SJCRH30 (cell line): ENCODE measurements around the gene FGF9. TPM values are rescaled to one million over a fixed set of nuclear protein-coding genes. Genes with fewer than 3 reads are reported as not detected.

Experiments used
- DNase-seq, 2 experiments: peaks; one replicate each; pipeline ENCODE4 v3.0.0-alpha.2; 2015 to 2020
- H3K27ac ChIP-seq: fragments of 250-450 bp; sonication (Bioruptor Pico); 2 replicates; pipeline ENCODE4 v1.5.1; 2020; ENCODE audit warnings: mild to moderate bottlenecking, moderate library complexity
- H3K27me3 ChIP-seq: fragments of 250-450 bp; sonication (Bioruptor Pico); 2 replicates; pipeline ENCODE4 v1.5.1; 2020; ENCODE audit warnings: mild to moderate bottlenecking, moderate library complexity
- H3K36me3 ChIP-seq: fragments of 250-450 bp; sonication (Bioruptor Pico); 2 replicates; pipeline ENCODE4 v1.5.1; 2020; ENCODE audit warnings: mild to moderate bottlenecking, moderate library complexity
- H3K4me1 ChIP-seq: fragments of 250-450 bp; sonication (Bioruptor Pico); 2 replicates; pipeline ENCODE4 v1.5.1; 2020; ENCODE audit warnings: mild to moderate bottlenecking, moderate library complexity
- H3K4me3 ChIP-seq: fragments of 250-450 bp; sonication (Bioruptor Pico); 2 replicates; pipeline ENCODE4 v1.5.1; 2020; ENCODE audit warnings: mild to moderate bottlenecking, moderate library complexity
- H3K9me3 ChIP-seq: fragments of 250-450 bp; sonication (Bioruptor Pico); replicated peaks from 2 replicates; pipeline ENCODE4 v1.5.1; 2020; ENCODE audit warnings: mild to moderate bottlenecking, moderate library complexity
- total RNA-seq: library from RNA; depleted of rRNA; stranded (reverse); fragments of >200 nt; shearing (Covaris generic); gene quantifications from 2 replicates; pipeline ENCODE4 v1.2.3, GENCODE V29; 2014; rRNA removed

The FGF9 gene
- total RNA-seq, result 0.04 and 0.13 TPM in 2 replicates

DNA sequence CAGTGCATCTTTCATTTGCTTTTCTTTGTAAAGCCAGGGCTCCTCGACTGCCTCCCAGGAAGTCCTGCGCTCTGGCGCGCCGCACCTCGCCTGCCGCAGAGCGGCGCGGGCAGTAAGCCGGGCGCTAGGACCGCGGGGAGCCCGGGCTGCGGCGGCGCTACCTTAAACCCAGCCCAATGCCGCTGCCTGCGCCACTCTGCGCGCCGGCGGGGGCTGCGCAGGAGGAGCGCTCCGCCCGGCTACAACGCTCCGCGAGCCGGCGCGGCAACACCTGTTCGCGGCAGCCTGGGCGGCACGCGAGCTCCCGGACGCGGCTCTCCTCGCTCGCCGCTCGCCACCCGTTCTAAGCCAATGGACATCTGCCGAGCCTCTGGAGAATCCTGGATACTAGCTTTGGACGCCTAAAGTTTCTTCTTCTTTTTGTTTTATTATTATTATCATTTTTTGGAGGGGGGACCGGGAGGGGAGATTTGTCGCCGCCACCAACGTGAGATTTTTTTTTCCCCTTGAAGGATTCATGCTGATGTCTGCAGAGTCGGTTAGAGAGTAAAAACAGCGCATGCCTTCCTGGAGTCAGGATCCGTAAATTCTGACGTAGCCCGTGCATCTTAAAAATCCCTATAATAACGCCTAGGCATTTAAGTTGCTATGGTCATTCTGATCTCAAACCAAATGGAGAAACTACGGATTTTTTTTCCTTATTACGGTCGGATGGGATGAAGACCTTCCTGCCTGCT lies at the start of gene FGF9:
Gene FGF9 (plus strand): TSS at position 191 of the 737 bp plus-strand sequence. CDS start 840 bp downstream, outside the sequence.
- peak within 1 kb of the TSS; percentile 27 for H3K27ac ChIP-seq
- no peaks in the 10 kb centered on the region for H3K4me1 ChIP-seq
- peak; percentile 73 to 87 for DNase-seq
- peaks cover 26% of the 10 kb centered on the region for H3K27me3 ChIP-seq
- peak within 1 kb of the TSS; percentile 61 for H3K4me3 ChIP-seq
- no peaks in the 10 kb centered on the region for H3K36me3 ChIP-seq
- no peaks in the 10 kb centered on the region for H3K9me3 ChIP-seq

DNA sequence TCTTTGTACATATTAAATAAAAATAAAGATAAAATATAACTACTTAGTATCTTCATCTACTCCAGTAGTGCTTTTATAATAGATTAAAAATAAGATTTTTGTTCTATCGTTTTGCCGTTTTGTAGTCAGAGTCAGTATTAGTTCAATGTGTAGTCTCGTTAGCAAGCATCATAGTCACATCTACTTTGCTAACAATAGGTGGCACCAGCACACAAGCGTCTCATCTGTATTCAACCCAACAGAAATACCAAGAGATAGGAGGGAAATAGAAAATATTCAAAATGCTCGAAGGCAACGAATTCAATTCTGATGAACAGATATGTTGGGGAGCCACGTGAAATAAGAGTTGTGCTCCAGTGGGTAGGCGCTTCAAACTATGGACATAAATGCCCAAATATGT lies 45.5 kb upstream of the FGF9 start:
- Histone ChIP-seq H3K27ac (no peak overlapping the region), H3K4me3 (no peak overlapping the region), H3K27me3 (no peaks in the 10 kb centered on the region), H3K9me3 (no peaks in the 10 kb centered on the region), H3K4me1 (no peaks in the 10 kb centered on the region), H3K36me3 (no peaks in the 10 kb centered on the region)
- DNase-seq, result peak in 1 of 2 experiments; percentile 61

DNA sequence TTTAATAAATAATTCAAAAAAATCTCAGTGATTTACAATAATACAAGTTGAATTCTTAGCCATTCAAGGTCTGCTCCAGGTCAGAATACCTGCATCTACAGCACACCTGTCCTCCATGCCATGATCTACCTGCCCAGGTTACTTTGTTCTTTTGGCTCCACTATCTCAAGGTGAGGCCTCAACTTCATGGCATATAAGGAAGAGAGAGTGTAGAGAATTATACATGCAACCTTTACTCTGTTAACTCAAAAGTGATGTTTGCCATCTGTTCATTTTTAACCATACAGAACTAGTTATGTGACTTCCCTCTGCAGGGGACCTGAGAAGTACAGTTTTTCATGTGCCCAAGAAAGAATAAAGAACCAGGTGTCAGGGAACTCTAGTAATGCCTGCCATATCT lies 38.7 kb upstream of the FGF9 start:
- Histone ChIP-seq H3K9me3 (peaks cover 10% of the 10 kb centered on the region), H3K4me1 (no peaks in the 10 kb centered on the region), H3K4me3 (no peak overlapping the region), H3K36me3 (no peaks in the 10 kb centered on the region), H3K27ac (no peak overlapping the region), H3K27me3 (no peaks in the 10 kb centered on the region)
- DNase-seq, result no peak

DNA sequence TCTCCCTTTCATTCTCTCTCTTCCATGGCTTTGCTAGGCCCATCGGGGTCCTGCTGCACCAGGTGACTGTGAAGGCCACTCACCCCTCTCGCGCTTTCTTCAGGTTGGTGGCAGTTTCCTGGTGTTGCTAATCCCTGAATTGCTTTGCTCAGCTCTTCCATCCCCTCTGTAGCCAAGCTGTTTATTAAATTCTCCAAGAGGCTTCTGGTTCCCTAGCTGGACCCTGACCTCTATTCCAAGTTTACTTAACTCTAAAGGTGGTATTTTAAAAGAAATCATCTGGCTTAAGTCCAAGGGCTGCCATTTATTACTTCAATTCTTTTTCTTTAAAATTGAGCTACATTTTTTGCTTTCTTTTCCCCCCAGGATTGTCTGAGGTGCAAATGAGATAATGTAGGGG lies 34.2 kb upstream of the FGF9 start:
- Histone ChIP-seq H3K4me3 (no peak overlapping the region), H3K36me3 (no peaks in the 10 kb centered on the region), H3K4me1 (no peaks in the 10 kb centered on the region), H3K9me3 (peaks cover 2% of the 10 kb centered on the region), H3K27ac (no peak overlapping the region), H3K27me3 (no peaks in the 10 kb centered on the region)
- no peak for DNase-seq

DNA sequence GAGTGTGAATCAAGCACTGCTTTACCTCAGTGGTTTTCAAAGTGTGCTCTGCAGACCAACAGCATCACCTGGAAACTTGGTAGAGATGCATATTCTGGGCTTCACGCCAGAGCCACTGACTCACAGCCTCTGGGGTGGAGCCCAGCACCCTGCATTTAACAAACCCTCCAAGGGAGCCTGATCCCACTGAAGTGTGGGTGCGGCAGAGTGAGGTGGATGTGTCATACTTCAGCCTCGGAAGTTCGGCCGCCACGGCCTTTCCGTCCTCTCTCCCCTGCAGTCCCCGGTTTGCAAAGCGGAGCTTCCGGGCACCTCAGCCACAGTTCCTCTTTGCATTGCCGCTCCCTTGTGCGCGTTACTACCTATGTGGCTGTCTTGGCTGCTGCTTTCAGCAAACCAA lies 33.6 kb upstream of the FGF9 start:
- Histone ChIP-seq H3K9me3 (no peaks in the 10 kb centered on the region), H3K27ac (no peak overlapping the region), H3K27me3 (peaks cover 3% of the 10 kb centered on the region; the same call in 1 of the 2 replicates), H3K4me1 (no peaks in the 10 kb centered on the region), H3K4me3 (no peak overlapping the region), H3K36me3 (no peaks in the 10 kb centered on the region)
- peak in 1 of 2 experiments; percentile 10 for DNase-seq

DNA sequence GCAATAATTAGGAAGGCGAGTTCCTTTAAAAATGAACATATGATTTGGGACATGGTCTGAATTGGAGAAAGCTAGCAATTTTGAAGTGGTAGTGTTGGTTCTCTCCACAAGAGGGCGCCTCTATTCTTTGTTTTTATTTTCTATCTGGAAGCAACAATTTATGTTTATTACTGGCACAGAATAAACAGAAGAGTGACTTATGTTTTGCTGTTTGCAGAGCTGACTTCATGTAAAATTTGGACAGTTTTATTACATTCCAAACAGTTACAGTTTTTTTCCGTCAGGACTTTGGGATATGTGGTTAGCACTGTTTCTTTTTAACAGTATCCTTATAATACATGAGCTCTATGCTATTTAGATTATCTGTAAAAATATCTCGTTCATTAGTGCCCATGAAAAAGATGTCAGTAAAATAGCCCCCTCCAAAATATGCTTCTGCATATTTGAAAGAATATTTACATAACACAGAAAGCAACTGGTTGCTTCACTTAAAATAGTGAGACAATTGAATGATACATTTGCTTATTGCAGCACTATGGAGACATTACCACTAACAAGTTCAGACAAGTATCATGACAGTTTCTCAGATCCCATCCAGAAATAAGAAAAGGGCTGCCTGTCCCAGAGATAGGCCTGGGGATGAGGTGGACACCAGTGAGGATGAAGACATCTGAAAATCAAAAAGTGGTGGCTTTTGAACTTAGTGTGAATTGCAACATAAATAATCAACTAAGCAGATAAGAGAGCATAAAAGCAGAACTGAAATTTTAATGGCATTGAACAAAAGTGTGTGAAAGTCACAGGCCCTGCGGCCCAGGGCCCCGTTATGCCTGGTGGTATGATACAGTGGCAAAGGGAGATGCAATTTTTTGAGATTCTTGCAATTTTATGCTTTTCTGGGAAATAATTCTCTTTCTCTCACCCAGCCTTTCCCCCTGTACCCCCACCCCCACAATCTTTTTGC lies 32.3 kb upstream of the FGF9 start:
- H3K9me3 ChIP-seq, result no peaks in the 10 kb centered on the region
- peak in 1 of 2 experiments; percentile 58 for DNase-seq
- H3K4me3 ChIP-seq, result no peak overlapping the region
- H3K27me3 ChIP-seq, result peaks cover 3% of the 10 kb centered on the region; the same call in 1 of the 2 replicates
- H3K27ac ChIP-seq, result no peak overlapping the region
- no peaks in the 10 kb centered on the region for H3K4me1 ChIP-seq
- no peaks in the 10 kb centered on the region for H3K36me3 ChIP-seq

DNA sequence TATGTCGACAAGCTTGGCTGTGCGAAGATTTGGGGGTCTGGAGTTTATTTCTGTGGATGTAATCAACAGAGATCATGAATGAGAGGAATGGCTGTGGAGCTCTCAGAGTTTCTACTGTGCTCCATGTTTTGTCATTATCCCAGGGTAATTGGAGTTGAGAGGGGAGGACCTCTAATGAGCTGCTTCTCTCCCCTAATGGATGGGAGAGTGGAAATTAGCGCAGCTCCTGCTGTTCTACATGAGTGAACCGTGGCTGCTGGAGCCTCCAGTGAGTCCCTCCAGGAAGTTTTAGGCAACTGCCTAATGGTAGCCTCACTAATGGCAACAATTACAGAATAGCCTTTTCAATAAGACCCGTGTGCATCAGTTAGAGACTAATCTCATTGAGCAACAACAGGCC lies 31.3 kb upstream of the FGF9 start:
- H3K27ac ChIP-seq, result no peak overlapping the region
- no peaks in the 10 kb centered on the region for H3K4me1 ChIP-seq
- DNase-seq, result no peak
- no peak overlapping the region for H3K4me3 ChIP-seq
- H3K36me3 ChIP-seq, result no peaks in the 10 kb centered on the region
- peaks cover 3% of the 10 kb centered on the region; the same call in 1 of the 2 replicates for H3K27me3 ChIP-seq
- H3K9me3 ChIP-seq, result no peaks in the 10 kb centered on the region

DNA sequence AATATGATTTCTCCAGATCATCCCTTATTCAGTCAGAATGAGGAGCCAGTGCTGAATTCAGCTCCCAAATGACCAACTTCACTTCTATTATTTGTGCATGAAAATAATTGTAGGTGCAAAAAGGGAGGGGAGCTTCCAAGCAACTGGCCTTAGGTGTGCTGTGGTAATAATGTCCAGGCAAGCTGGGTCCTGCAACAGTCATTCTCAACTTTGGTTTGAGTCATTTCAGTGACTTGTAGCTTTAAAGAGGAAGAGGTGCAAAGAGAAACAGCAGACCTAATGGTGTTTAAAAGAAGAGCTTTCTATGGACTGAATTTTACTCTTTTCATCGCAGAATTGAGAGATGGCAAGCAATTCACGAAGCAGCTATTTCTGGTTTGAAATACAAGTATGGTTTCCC lies 29.2 kb upstream of the FGF9 start:
- Histone ChIP-seq H3K36me3 (no peaks in the 10 kb centered on the region), H3K9me3 (no peaks in the 10 kb centered on the region), H3K27me3 (peaks cover 3% of the 10 kb centered on the region; the same call in 1 of the 2 replicates), H3K4me3 (no peak overlapping the region), H3K27ac (no peak overlapping the region), H3K4me1 (no peaks in the 10 kb centered on the region)
- no peak for DNase-seq

DNA sequence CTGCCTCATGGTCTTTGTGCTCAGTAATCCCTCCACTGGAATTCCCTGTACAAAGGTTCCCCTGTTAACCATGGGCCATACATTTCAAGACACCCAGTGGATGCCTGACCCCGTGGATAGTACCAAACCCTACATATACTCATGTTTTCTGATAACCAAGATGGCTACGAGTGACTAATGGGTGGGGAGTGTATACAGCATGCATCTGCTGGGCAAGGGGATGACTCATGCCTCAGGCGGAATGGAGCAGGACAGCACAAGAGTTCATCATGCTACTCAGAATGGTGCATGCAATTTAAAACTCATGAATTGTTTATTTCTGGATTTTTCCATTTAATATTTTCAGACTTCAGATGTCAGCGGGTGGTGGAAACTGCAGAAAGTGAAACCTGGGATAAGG lies 13.3 kb upstream of the FGF9 start:
- H3K27me3 ChIP-seq, result no peaks in the 10 kb centered on the region
- peaks cover 7% of the 10 kb centered on the region for H3K9me3 ChIP-seq
- no peaks in the 10 kb centered on the region for H3K4me1 ChIP-seq
- peak; percentile 38 to 42 for DNase-seq
- no peak overlapping the region for H3K4me3 ChIP-seq
- H3K27ac ChIP-seq, result no peak overlapping the region
- no peaks in the 10 kb centered on the region for H3K36me3 ChIP-seq

DNA sequence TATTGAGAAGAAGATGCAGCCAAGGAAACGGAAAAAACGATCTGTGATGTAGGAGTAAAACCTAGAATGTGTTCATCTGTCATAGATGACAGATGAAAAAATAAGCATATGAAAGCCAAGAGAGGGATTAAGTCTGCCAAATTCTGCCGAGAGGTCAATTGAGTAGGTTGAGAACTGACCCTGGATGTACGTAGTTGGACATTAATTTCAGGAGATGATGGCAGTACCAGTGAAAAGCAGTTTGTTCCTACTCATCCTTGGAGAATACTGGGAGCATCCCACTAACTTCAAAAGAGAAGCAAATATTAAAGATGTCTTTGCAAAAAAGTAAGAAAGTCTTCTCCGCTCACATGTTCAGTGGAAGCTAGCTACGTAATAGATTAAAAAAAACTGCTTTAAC lies 11.8 kb upstream of the FGF9 start:
- Histone ChIP-seq H3K27me3 (no peaks in the 10 kb centered on the region), H3K27ac (no peak overlapping the region), H3K36me3 (no peaks in the 10 kb centered on the region), H3K4me3 (no peak overlapping the region), H3K4me1 (no peaks in the 10 kb centered on the region), H3K9me3 (peaks cover 7% of the 10 kb centered on the region)
- no peak for DNase-seq

DNA sequence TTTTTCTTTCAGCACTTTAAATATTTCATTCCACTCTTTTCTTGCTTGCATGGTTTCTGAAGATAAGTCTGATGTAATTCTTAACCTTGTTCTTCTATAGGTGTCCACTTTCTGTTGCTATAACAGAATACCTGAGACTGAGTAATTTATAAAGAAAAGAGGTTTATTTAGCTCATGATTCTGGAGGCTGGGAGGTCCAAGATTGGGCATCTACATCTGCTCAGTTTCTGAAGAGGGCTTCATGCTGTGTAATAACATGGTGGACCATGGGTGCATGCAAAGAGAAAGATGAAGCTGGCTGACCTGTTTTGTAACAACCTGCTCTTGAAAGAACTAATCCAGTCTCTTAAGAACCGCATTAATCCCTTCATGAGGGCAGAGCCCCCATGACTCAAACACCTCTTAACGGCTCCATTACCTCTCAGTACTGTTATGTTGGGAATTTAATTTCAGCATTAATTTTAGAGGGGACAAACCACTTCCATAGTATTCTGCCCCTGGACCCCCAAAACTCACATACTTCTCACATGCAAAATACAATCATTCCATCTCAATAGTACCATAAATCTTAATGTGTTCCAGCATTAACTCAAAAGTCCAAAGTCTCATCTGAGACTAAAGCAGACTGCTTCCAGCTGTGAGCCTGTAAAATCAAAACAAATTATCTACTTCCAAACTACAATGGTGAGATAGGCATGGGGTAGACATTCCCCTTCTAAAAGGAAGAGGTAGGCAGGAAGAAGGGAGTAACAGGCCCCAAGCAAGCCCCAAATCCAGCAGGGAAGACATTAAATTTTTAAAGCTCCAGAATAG lies 9.6 kb upstream of the FGF9 start:
- peaks cover 7% of the 10 kb centered on the region for H3K9me3 ChIP-seq
- H3K36me3 ChIP-seq, result no peaks in the 10 kb centered on the region
- H3K27me3 ChIP-seq, result no peaks in the 10 kb centered on the region; the same call in 1 of the 2 replicates
- no peak overlapping the region for H3K4me3 ChIP-seq
- no peak for DNase-seq
- no peak overlapping the region for H3K27ac ChIP-seq
- no peaks in the 10 kb centered on the region for H3K4me1 ChIP-seq

DNA sequence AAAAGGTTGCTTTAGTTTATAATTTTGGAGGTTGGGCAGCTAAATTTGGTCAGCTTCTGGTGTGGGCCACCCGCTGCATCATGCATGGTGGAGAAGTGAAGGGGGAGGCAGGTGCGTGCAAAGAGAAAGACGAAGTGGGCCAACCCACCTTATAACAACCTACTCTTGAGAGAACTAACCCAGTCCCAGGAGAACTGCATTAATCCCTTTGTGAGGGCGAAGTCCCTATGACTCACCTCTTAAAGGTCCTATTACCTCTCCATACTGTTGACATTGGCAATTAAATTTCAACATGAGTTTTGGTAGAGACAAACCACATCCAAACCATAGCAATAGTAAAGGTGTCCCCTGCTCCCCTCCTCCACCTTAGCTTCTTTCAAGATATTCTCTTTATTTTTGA lies 7.7 kb upstream of the FGF9 start:
- no peak for DNase-seq
- Histone ChIP-seq H3K36me3 (no peaks in the 10 kb centered on the region), H3K4me3 (no peak overlapping the region), H3K4me1 (no peaks in the 10 kb centered on the region), H3K9me3 (no peaks in the 10 kb centered on the region), H3K27ac (no peak overlapping the region), H3K27me3 (no peaks in the 10 kb centered on the region; the same call in 1 of the 2 replicates)

DNA sequence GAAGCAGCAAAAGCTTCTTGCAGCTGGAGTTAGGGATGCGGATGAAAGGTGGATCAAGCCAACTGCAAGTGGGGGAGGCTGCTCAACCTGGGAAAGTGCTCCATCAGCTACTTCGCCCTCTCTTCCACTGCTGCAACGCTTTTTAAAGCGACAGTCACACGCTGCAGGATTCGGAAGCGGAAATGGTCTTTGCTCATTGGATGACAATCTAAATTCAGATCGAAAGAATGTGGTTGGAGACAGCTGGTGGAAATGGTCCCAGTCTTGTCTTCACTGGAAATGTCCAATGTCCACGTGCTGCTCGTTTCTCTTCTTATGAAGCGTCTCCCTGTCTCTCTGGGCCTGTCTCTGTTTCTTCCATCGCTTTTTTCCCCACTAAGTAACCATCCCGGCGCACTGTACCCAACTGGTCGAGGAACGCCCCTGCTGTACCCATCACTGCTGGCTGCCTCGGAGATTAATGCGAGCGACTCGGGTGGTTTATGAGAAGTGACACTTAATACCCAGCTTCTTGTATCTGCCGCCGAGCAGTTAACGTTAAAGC lies 2.1 kb upstream of the FGF9 start:
- peak overlapping the region; percentile 61 for H3K4me3 ChIP-seq
- H3K27me3 ChIP-seq, result peaks cover 21% of the 10 kb centered on the region
- no peaks in the 10 kb centered on the region for H3K9me3 ChIP-seq
- H3K27ac ChIP-seq, result no peak overlapping the region
- no peaks in the 10 kb centered on the region for H3K36me3 ChIP-seq
- no peaks in the 10 kb centered on the region for H3K4me1 ChIP-seq
- peak; percentile 16 to 45 for DNase-seq
